ENCODE measurements around the gene FKBP14.

FKBP14 gene

GRCh38 chr7:30047124-30047523 lies 20.6 kb upstream of the FKBP14 start:
- TF ChIP-seq POLR2A (IDR thresholded peaks at IDR 0.05; ENCODE audit: low read depth, low read length) = no peak
- FAIRE-seq = no peak
- no peak for DNase-seq (ENCODE audit: insufficient read length, low spot score)

- no peak for FAIRE-seq
- no peak for TF ChIP-seq POLR2A (IDR thresholded peaks at IDR 0.05; ENCODE audit: low read depth, low read length)
- DNase-seq (ENCODE audit: insufficient read length, low spot score) = no peak
Observed at GRCh38 chr7:30046127-30046770, 19.7 kb upstream of the FKBP14 start.

GRCh38 chr7:30041526-30042269 lies 15.2 kb upstream of the FKBP14 start:
- TF ChIP-seq POLR2A (IDR thresholded peaks at IDR 0.05; ENCODE audit: low read depth, low read length) = no peak
- DNase-seq (ENCODE audit: insufficient read length, low spot score) = no peak
- no peak for FAIRE-seq

- TF ChIP-seq POLR2A (IDR thresholded peaks at IDR 0.05; ENCODE audit: low read depth, low read length) = no peak
- no peak for DNase-seq (ENCODE audit: insufficient read length, low spot score)
- no peak for FAIRE-seq
Observed at GRCh38 chr7:30040938-30041337, 14.4 kb upstream of the FKBP14 start.

- no peak for TF ChIP-seq POLR2A (IDR thresholded peaks at IDR 0.05; ENCODE audit: low read depth, low read length)
- DNase-seq (ENCODE audit: insufficient read length, low spot score) (no peak), FAIRE-seq (no peak)
Observed at GRCh38 chr7:30038196-30038980, 11.9 kb upstream of the FKBP14 start.

- no peak for FAIRE-seq
Observed at GRCh38 chr7:30036220-30036619, 9.7 kb upstream of the FKBP14 start.

GRCh38 chr7:30034501-30034900 lies 8.0 kb upstream of the FKBP14 start:
- peak; percentile 30 for FAIRE-seq
- no peak for TF ChIP-seq POLR2A (IDR thresholded peaks at IDR 0.05; ENCODE audit: low read depth, low read length)
- DNase-seq (ENCODE audit: insufficient read length, low spot score) = no peak

More at GRCh38 chr7:30036220-30036619, 9.7 kb upstream of the FKBP14 start:
- TF ChIP-seq POLR2A (IDR thresholded peaks at IDR 0.05; ENCODE audit: low read depth, low read length) = no peak
- DNase-seq (ENCODE audit: insufficient read length, low spot score) = no peak

- DNase-seq (ENCODE audit: insufficient read length, low spot score) (no peak), FAIRE-seq (no peak)
- TF ChIP-seq POLR2A (IDR thresholded peaks at IDR 0.05; ENCODE audit: low read depth, low read length) = no peak
Observed at GRCh38 chr7:30032310-30033125, 6.0 kb upstream of the FKBP14 start.

GRCh38 chr7:30029696-30030095 lies 3.2 kb upstream of the FKBP14 start:
- FAIRE-seq (no peak), DNase-seq (ENCODE audit: insufficient read length, low spot score) (no peak)
- TF ChIP-seq POLR2A (IDR thresholded peaks at IDR 0.05; ENCODE audit: low read depth, low read length) = no peak

- DNase-seq (ENCODE audit: insufficient read length, low spot score) (peak; percentile 54), FAIRE-seq (no peak)
- no peak; the same call in 1 of the 2 replicates for TF ChIP-seq POLR2A (IDR thresholded peaks at IDR 0.05; ENCODE audit: low read depth, low read length)
Observed at GRCh38 chr7:30028749-30029635, 2.5 kb upstream of the FKBP14 start.

GRCh38 chr7:30028216-30028748 lies 1.8 kb upstream of the FKBP14 start, which contains the start of gene PLEKHA8:
PLEKHA8 (plus strand) TSS chr7:30028412; CDS start chr7:30028763, 351 bp downstream.
- FAIRE-seq (no peak), DNase-seq (ENCODE audit: insufficient read length, low spot score) (peak; percentile 89)
- peak; percentile 58 for TF ChIP-seq POLR2A (IDR thresholded peaks at IDR 0.05; ENCODE audit: low read depth, low read length)

- DNase-seq (ENCODE audit: insufficient read length, low spot score) (no peak), FAIRE-seq (no peak)
- TF ChIP-seq POLR2A (IDR thresholded peaks at IDR 0.05; ENCODE audit: low read depth, low read length) = no peak
Observed at GRCh38 chr7:30027740-30028215, 1.3 kb upstream of the FKBP14 start.

Measured in H54 (cell line).